Left lung (tissue), 10 donors: Measurements from ENCODE around the gene KIF26A. TPM values are rescaled to one million over a fixed set of nuclear protein-coding genes. Genes with fewer than 3 reads are reported as not detected.

ENCODE experiments used
- ATAC-seq: fragments of 200-7000 bp; cut with Tn5 transposase; one replicate; pipeline ENCODE4 v1.9.1; 2020; ENCODE audit warnings: moderate library complexity
- DNase-seq, 4 donors: peaks; one replicate each; pipeline ENCODE4 v3.0.0-alpha.2; 2013 to 2020
- H3K27ac ChIP-seq, 2 donors: fragments of 200-600 bp; sonication (generic) in 1 of 2; one replicate each; pipeline versions ENCODE4 v1.5.0 to v1.8.0; 2020 to 2021
- H3K27me3 ChIP-seq, 2 donors: fragments of 200-600 bp; sonication (generic) in 1 of 2; one replicate each; pipeline versions ENCODE4 v1.5.0 to v1.8.0; 2020 to 2021
- H3K36me3 ChIP-seq, 2 donors: fragments of 200-600 bp; sonication (generic) in 1 of 2; one replicate each; pipeline versions ENCODE4 v1.5.0 to v1.8.0; 2020 to 2021
- H3K4me1 ChIP-seq, 2 donors: fragments of 200-600 bp; one replicate each; pipeline ENCODE4 v1.8.0; 2021
- H3K4me3 ChIP-seq, 2 donors: fragments of 200-600 bp; sonication (generic) in 1 of 2; one replicate each; pipeline versions ENCODE4 v1.5.0 to v1.8.0; 2020 to 2021; ENCODE audit warnings: mild to moderate bottlenecking in 1 of 2
- H3K9me3 ChIP-seq, 2 donors: fragments of 200-600 bp; sonication (generic) in 1 of 2; one replicate each; pipeline versions ENCODE4 v1.5.0 to v1.8.0; 2020 to 2021
- intact Hi-C, 2 donors: fragments of 100-400 bp; cut with DNase I; formaldehyde crosslinking; loops; one replicate each; pipeline versions ENCODE4 v1.11.2 to v1.14.2; 2022
- polyA plus RNA-seq, 6 donors: library from polyadenylated mRNA; unstranded; fragments of 120-200 nt; gene quantifications; one replicate each; pipeline ENCODE4 v1.2.1, GENCODE V29; 2013; ENCODE audit not compliant: insufficient read length in 6 of 6
- total RNA-seq, 2 donors: library from RNA; stranded (reverse); fragmentation: NEBNext Ultra II Directional; extraction: Animal tissue kit (Norgen Biotek cat#: 25700); gene quantifications; one replicate each; pipeline ENCODE4 v1.2.1, GENCODE V29; 2021
- TF ChIP-seq, protein P1 (sequence below), 2 donors: fragments of 200-600 bp; sonication (generic) in 1 of 2; IDR thresholded peaks; one replicate each; pipeline versions ENCODE4 v1.5.0 to v1.8.0; 2021; ENCODE audit warnings: antibody characterized with exemption in 2 of 2
- donor health status: DM: no; HTN: yes; CAD: no.
- donor health status: DM: no; HTN: no; CAD: no.

KIF26A gene
- total and polyA plus RNA-seq, 8 donors, result 4.5 to 25.5 (median 14.4) TPM

DNA sequence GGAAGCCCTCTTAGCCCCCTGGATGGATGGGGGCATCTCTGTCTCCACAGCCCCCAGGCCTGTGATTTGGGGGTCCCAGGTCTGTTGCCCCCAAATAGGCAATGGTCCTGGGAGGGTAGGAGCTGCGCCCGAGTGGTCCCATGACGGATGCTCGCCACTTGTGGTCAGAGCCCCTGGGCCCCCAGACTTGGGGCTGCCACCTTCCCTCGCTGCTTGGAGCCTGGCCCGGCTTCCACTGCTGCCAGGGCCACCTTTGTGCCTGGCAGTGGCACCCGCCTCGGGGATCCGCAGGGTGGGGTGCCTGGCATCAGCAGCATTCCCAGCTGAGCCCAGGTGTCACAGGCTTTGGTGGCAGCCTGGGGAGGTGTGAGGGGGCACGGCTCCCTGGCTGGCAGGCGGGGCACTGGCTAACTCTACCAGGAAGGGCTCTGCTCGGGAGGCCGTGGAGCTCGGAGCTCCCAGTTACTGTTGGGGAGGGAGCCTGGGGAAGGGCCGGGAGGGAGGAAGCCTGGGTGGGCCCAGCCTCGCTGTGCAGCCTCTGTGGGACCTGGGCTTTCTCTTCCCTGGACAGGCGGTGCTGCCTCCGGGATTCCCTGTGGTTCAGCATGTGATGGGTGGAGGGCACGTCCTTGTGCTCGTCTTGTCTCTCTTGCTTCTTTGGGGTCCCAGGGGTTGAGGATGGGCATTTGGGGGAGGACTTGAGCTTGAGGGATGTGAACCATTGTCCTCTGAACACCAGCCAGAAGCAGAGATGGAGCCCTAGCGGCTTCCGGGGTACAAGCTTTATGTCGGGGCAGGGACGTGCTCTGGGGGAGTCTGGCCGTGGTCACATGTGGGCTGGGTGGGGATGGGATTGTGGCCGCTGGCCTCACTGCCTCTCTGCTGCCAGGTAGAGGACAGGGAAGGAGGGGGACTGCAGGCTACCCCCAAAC, 5.4 kb downstream of the KIF26A start:
- ATAC-seq (no peak), DNase-seq (peak in 2 of 4 donors; percentile 25 to 68)
- intact Hi-C loops, result no loop called here

DNA sequence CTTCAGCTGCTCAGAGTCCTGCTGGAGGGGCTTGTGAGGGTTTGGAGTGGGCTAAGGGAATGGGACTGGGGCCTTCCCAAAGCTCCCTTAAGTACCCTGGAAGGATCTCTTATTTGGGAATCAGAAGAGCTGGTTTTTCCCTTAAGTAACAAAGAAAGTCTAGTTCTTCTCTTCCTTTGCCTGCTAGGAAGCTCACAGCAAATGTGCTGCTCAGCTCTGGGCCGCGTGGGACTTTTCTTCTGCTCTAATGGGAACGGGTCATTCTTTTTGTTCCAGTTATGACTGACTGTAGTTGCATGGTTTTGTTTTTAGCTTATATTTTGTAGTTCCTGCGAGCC, 6.0 kb downstream of the KIF26A start:
- intact Hi-C loops, result no loop called here
- no peak overlapping the region for H3K27ac ChIP-seq
- DNase-seq (no peak), ATAC-seq (no peak)
- no peaks in the 10 kb centered on the region for H3K36me3 ChIP-seq
- no peak overlapping the region for H3K4me3 ChIP-seq
- H3K9me3 ChIP-seq, result no peaks in the 10 kb centered on the region
- TF ChIP-seq, protein P1, sequence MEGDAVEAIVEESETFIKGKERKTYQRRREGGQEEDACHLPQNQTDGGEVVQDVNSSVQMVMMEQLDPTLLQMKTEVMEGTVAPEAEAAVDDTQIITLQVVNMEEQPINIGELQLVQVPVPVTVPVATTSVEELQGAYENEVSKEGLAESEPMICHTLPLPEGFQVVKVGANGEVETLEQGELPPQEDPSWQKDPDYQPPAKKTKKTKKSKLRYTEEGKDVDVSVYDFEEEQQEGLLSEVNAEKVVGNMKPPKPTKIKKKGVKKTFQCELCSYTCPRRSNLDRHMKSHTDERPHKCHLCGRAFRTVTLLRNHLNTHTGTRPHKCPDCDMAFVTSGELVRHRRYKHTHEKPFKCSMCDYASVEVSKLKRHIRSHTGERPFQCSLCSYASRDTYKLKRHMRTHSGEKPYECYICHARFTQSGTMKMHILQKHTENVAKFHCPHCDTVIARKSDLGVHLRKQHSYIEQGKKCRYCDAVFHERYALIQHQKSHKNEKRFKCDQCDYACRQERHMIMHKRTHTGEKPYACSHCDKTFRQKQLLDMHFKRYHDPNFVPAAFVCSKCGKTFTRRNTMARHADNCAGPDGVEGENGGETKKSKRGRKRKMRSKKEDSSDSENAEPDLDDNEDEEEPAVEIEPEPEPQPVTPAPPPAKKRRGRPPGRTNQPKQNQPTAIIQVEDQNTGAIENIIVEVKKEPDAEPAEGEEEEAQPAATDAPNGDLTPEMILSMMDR (IDR thresholded peaks at IDR 0.05), result no peak
- H3K27me3 ChIP-seq, result peaks cover 1 to 13% of the 10 kb centered on the region in 2 donors
- peaks cover 1 to 16% of the 10 kb centered on the region in 2 donors for H3K4me1 ChIP-seq

More for the DNA sequence above, 5.4 kb downstream of the KIF26A start:
- no peaks in the 10 kb centered on the region for H3K36me3 ChIP-seq
- no peak overlapping the region for H3K27ac ChIP-seq
- peaks cover 0 to 15% of the 10 kb centered on the region in 2 donors for H3K4me1 ChIP-seq
- H3K4me3 ChIP-seq, result no peak overlapping the region
- TF ChIP-seq, protein P1 (IDR thresholded peaks at IDR 0.05), result no peak
- peaks cover 7 to 19% of the 10 kb centered on the region in 2 donors for H3K27me3 ChIP-seq
- no peaks in the 10 kb centered on the region for H3K9me3 ChIP-seq

DNA sequence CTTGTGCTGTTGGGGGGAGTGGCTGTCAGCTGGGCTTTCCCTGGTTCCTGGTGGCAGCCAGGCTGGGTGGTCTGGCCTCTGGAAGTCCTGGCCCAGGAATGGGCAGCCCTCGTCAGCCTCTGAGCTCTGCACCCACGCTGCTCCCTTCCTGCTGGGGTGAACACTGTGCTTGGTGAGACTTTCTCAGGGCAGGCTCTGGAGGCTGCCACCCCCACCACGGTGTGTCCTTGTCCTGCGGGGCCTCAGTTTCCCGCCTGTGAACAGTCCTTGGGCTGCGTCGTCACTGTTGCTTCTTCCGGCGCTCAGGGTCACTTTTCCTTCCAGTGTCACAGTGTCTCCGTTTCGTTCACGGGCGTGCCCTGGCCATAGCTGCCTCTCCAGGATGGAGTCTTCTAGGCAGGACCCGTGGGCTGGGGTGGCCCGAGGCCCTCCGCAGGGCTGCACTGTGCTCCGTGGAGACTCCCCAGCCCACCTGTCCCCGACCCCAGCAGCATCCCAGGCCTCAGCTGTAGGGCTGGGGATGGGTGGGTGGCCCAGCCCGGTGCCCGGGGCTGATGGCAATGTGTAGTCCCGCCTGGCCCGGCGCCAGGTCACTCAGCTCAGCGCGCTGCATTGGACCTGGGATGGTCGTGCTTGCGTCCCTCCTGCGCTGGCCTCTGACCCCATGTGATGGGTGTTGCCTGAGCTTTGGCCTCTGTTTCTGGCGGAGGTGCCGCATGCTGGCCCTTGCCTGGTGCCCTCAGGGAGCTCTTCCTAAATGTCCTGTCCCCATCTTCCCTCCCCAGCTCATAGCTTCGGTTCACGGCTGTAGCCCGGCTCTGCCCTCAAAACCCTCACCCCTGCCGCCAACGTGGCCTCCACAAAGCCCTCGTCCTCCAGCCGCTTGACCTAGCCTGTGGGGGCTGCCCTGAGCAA, 6.8 kb downstream of the KIF26A start:
- Histone ChIP-seq H3K4me1 (peaks cover 3 to 16% of the 10 kb centered on the region in 2 donors), H3K27me3 (peaks cover 0 to 5% of the 10 kb centered on the region in 2 donors), H3K36me3 (no peaks in the 10 kb centered on the region), H3K4me3 (no peak overlapping the region), H3K9me3 (no peaks in the 10 kb centered on the region), H3K27ac (no peak overlapping the region)
- DNase-seq (peak in 2 of 4 donors; percentile 32 to 75), ATAC-seq (no peak)
- intact Hi-C loops, result no loop called here
- TF ChIP-seq, protein P1 (IDR thresholded peaks at IDR 0.05), result no peak

DNA sequence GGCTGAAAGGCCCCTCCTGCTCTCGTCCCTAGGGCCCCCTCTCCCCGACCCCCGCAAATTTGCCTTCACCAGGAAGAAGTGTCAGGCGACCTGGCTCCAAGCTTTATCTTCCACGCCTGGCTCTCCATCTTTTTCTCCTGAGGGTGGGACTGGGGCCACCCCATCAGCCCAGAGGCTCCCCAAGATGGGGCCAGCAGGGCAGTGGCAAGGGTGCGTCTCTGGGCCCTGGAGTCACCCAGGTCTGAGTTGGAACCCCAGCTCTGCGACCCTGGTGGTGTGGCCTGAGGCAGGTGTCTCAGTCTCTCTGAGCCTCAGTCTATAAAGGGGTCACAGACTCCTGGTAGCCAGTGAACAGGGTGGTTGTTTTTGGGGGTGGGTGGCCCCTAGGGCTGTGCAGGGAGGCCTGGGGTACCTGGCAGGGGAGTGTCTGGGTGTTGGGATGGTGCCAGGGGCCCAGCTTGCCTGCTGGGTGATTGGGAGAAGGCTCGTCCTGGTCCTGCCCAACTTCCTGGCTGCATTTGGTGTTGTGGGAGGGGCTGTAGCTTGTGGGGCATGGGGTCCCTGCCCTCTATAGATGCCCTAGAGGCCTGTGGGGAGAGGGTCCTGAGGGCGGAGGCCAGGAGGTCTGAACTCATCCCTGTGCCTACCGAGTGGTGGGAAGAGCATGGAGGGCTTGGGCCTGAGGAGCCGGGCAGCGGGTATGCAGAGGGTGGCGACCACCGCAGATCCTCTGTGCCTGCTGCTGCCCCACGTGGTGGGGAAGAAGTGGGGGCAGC, 7.6 kb downstream of the KIF26A start:
- H3K27ac ChIP-seq, result no peak overlapping the region
- H3K36me3 ChIP-seq, result no peaks in the 10 kb centered on the region
- peaks cover 5 to 24% of the 10 kb centered on the region in 2 donors for H3K4me1 ChIP-seq
- H3K9me3 ChIP-seq, result no peaks in the 10 kb centered on the region
- TF ChIP-seq, protein P1 (IDR thresholded peaks at IDR 0.05), result no peak
- DNase-seq (peak in 2 of 4 donors; percentile 22 to 65), ATAC-seq (no peak)
- intact Hi-C loops, result no loop called here
- H3K27me3 ChIP-seq, result no peaks in the 10 kb centered on the region
- no peak overlapping the region for H3K4me3 ChIP-seq
